HG02623 (cell line): ENCODE data around the gene HRH2.
"Not testable (repeated sequence)": the region's sequence is repeated elsewhere in the genome, so short reads cannot be mapped to it uniquely, and the experiment has no call there.

Experiments used
- ATAC-seq: cut with Tn5 transposase; IDR thresholded peaks from one replicate; pipeline ENCODE4 v1.9.1; 2021; ENCODE audit warnings: moderate library complexity; ENCODE audit not compliant: unreplicated experiment

Gene HRH2

DNA sequence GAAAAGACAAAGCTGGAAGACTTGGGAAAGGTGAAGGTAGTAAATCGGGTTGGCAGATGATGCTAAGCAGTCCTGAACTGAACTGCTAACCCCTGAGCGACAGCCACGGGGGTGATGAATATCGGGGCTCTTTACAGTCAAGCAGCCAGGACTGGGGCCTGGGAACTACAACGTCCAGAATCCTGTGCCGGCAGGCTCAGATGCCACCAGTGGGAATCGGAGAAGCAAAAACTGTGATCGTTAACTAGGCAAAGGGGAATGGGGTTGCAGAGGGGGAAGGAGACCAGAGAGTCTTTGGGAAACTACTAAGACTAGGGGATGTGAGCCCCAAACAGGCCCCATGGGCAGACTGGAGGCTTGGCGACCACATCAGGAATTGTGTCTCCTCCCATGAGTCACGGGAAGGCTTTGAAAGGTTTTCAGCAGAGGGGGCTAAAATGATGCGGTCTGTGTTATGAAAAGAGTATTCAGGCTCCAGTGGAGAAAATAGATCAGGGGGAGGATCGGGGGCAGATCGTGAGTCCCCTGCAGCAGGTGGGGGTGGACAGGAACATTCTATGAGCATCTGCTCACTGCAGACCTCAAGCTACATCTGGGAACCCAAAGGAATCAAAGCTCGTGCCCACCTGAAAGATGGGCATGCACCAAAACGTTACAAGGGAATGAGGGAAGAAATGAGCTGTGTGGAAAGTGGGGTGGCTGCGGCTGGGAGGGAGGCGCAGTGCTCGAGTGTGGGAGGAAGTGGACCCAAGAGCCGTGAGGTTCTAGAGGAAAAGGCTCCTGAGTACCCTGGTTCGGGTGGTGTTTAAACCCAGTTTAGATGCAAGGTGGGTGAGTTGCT is 53.8 kb downstream of the HRH2 start:
- no peak for ATAC-seq

DNA sequence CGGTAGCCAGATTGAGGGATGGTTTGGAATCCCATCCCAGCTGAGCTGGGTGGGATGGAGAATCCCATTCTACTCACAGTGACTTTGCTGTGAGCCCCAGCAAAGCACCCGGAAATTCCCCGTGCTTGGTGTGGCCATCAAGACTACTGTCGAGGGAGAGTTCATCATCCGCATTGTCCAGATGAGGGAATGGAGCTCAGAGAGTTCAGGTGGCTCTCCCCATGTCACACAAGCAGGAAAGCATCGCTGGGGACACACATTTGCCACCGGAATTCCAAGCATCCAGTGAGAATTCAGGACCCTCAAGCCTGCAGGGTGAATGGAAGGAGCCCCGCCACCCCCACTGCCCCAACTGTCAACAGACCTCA is 54.4 kb downstream of the HRH2 start:
- no peak for ATAC-seq

DNA sequence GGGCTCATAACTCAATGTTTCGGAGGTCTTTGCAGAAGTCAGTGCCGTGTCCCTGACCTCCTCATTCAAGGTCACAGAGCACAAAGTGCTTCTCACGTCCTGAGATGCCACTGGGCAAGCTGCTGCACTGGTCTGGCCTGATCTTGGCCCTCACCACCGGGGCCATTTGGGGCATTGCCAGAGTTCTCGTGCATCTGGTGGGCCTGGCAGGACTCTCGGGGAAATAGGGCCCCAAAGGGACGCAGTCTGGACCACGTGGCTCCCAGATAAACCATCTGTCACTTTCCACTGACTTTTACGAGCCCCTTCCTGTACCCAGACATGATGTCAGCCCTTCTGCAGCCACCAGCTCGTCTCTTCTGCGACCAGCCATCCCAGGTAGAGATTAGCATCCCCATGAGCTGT is 54.8 kb downstream of the HRH2 start:
- no peak for ATAC-seq

DNA sequence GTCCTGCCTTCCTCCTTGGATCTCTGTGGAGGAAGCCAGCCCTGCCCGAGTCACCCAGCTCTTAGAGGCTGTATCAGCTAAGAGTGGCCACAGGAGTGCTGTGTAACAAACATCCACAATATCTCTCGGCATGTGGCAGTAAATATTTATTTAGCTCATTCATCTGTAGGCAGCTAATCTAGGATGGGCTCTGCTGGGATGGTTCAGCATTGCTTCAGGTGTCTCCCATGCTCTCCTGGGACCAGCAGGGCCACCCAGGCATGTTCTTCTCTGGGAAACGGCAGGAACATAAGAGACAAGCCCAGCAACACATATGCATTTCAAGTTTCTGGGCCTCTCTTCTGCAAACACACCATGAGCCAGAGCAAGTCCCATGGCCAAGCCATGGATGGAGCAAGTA is 56.1 kb downstream of the HRH2 start:
- no peak for ATAC-seq

DNA sequence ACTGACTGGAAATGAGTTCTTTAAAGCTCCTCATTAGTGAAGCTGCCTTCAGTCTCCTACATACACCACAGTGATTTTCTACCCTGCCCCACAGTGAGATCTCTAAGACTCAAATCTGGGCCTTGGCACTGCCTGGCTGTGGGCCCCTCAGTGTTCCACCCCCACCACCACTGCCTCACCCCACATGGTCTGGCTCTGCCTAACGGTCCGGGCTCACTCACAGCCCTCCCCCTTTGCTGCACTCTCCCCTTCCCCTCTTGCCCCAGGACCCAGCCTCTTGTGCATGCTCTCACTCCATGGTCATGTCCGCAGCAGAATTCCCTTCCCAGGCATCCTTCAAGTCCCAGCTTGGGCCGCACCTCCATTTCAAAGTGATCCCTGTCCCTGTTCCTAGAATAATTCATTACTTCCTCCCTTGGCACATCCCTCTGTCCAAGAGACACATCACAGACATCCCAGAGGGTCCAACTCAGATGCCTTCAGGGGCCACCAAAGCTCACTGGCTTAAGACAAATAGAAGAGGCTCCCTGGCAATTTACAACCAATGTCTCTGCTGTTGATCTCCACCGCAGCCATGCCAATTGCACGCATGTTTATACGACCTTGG is 56.7 kb downstream of the HRH2 start:
- ATAC-seq, result no peak

DNA sequence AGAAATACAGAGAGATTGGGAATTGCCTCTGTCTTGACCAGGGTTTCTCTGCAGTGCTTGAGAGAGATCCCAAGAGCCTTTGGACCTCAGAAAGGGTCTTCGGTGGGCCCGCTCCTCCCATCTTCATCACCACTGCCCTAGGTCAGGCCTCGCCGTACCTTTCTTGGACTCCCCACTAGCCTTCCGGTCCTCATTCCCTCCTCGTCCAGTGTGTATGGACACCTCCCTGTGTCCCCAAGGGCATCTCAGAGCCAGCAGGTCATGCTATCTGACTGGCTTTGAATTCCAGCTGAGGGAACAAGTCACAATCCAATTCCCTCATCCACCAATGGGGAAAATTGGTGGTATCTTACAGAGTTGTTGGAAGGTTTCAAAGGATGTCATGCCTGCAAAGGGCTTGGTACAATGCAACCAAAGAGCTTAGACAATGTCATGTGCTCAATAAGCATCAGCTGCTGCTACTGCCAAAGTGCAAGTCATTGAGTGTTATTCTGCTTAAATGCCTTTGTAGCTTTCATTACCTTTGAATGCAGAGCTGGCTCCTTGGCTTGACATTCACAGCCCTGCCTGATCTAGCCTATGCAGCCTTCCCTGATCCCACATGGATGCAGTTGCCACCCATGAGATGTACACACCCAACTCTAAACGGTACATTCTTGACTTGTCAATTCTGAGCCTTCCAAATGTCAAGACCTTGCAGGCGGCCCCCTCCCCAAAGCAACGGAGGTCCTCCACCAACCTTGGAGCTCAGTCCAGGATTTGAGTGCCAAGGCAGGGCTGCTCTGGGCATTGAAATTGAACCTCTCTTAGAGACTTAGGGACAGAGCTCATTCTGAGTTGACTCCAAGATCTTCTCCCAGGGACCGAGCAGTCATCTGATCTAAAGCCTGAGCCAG is 58.0 kb downstream of the HRH2 start:
- ATAC-seq, result no peak

DNA sequence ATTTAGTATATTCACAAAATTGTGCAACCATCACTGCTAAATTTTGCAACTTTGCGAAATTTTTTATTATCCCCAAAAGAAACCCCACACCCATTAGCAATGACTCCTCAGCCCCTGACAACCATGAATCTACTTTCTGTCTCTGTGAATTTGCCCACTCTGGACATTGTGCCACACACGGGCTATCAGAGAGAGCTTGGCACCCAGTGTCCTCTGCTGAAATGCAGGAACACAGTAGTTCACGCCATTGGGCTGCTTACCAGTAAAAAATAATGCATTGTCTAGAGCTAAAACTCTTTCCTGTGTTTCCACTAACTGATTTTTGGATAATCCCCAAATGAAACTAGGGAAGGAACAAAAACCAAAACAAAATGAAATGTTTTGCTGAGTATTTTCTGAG is 60.0 kb downstream of the HRH2 start:
- no peak for ATAC-seq

DNA sequence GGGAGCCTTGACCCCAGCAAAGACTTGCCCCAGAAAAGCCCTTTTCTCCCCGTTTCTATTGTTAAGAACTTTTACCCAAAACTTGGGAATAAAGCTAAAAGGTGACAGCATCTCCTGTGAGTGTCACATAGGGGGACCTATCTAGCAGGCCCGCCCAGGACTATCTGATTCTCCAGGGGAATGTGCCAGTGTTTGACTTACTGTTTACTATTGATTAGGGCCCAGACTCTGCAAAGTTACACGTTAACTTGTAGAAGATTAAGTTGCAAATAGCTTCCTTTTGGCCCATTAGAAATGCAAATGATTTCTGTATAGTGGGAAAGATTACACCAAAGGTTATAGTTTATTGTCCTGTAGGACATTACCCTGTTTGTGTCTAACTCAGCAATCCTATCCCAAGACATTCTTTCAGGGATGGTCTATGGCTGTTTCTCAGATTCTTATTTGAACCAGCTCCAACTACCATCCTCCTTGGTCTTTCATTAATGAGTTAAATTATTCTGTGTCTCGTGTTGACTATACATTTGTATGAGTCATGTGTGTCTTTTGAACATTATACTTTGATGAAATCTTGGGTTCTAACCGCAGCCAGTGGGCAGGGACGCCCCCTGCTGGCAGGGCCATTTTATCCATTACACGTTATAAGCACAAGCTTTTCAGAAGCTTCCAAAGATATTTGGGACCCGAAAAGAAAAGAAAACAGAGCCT is 60.7 kb downstream of the HRH2 start:
- ATAC-seq, result no peak

DNA sequence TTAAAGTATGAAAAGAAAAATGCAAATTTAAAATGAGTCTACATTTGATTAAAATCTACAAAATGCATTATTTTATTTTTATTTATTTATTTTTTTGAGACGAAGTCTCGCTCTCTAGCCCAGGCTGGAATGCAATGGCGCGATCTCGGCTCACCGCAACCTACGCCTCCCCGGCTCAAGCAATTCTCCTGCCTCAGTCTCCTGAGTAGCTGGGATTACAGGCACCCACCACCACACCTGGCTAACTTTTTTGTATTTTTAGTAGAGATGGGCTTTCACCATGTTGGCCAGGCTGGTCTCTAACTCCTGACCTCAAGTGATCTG is 61.2 kb downstream of the HRH2 start:
- ATAC-seq, result not testable (repeated sequence)

DNA sequence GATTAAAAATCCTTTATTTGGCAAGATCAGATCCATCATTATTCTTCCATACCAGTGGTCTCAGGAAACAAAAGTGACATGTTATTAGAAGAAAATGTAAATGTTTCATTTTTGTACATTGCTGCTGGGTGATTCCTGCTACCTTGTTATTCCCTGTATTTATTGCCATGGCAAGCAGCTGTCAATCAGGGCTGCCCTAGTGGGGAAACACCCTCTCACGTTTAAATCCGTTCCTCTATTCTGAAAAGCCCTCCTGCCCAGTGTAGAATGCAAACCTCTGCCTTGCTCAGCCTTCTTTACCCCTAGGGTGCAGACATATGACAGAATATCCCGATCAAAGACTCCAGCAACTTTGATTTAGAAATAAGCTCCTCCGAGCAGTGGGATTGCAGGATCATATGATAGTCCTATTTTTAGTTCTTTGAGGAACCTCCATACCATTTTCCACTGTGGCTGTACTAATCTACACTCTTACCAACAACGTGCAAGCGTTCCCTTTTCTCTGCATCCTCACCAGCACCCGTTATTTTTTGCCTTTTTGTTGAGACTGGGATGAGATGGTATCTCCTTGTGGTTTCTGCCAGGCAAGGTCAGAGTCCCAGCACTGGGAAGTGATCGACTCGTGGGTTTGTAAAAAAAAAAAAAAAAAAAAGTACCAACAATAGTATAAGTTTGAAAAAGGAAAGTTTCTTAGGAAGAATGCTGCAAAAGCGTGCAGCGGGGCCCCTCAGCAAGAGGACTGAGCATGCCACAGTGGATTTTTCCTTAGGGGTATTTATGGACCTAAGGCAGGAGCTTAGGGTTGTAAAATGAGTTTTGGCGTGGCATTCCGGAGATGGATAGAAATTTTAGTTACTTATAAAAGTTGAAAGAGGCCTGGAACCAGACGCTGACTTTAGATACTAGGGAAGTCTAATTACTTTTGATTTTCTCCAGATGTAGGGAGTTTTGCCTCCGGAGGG is 66.7 kb downstream of the HRH2 start:
- no peak for ATAC-seq

DNA sequence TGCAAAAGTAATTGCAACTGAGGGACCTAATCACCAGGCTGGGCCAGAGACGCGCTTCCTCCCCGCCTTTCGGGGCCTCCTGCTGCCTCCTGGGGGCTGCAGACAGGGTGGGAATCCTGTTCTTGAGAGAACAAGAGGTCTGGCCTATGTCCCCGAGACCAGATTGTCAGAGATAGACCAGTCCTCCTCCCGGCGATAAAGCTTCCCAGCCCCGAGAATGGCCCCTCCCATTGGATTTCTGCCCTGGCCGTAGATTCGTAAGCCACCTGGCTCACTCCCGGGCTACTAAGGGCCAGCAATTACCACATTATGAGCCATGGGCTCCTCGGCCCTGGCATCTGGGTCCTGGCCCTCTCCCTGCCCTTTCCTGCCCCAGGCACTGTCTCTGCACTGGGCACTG is 70.4 kb downstream of the HRH2 start:
- ATAC-seq, result no peak

DNA sequence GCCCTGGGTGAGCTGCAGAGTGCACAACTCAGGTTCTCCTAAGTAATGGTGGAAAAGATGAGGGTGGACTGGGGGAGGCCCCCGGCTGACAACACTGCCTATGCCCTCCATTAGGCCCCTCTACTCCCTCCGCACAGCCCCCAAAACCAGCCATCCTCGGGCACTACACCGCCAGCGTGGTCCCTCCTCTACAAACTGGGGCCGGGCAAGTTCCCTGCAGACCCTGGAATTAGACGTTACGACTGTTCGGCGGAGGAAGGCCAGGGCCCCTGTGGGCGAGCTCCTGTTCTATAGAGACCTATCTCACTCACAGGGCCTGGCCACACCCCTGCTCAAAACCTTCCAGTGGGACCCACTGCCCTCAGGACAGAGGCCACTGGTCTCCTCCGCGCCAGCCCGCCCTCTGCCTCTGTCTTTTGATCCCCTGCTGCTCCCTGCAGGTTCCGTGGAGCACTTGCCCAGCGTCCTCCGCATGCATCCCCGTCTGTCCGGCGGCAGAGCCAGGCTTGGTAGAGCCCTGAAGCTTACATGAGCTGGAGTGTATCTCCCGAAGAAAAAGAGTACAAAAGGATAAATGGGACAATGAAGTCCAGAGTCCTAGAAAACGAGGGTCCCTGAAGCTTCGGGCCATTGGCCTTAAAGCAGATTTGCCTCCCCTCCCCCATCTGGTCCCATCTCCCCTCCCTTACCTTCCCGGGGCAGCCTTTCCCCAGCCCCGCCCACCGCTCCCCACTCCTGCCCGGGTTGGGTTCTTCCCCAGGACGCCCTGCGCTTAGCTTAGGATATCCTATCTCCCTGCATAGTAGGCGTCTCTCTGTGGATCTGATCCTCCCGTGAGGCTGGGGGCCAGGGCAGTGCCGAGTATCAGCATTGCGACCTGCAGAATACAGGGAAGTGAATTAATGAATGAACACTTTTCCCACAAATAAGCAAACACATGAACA is 71.3 kb downstream of the HRH2 start:
- ATAC-seq, result no peak

DNA sequence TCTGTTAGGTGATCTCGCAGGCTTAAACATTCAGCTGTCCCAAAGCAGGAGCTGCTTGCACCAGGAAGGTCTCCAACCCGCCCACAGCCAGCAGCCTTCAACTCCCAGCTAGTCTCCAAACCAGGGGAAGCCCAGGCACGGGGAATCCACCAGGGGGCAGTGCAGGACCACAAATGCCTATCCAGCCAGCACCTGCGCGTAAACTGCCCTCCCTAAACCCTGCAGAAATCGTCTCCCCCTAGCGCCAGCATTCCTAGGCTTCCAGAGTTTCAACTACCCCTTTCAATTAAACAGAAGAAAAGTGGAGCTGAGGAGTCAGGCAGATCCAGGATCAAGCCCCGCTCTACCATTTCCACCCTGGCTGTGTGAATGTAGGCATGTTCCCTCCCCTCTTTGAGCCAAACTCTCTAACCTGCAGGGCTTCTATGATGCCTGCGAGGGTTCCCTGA is 72.0 kb downstream of the HRH2 start:
- peak; percentile 82 for ATAC-seq

DNA sequence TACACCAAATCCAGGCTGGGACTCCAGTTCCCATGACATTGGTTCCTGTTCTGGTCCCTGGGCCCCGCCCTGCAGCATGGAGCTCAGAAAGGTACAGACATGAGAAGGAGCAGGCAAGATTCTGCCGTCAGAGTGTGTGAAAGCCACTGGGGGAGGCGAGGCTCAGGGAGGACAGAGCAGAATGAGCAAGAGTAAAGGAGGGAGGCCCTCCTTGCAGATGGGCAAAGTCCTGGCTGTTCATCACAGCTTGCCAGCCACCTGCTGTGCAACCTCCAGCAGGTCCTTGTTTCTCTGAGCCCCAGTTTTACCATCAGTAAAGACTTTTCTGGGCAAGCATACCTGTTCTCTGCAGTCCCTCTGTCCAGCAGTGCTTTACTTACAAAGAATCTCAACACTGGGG is 73.3 kb downstream of the HRH2 start:
- ATAC-seq, result no peak

DNA sequence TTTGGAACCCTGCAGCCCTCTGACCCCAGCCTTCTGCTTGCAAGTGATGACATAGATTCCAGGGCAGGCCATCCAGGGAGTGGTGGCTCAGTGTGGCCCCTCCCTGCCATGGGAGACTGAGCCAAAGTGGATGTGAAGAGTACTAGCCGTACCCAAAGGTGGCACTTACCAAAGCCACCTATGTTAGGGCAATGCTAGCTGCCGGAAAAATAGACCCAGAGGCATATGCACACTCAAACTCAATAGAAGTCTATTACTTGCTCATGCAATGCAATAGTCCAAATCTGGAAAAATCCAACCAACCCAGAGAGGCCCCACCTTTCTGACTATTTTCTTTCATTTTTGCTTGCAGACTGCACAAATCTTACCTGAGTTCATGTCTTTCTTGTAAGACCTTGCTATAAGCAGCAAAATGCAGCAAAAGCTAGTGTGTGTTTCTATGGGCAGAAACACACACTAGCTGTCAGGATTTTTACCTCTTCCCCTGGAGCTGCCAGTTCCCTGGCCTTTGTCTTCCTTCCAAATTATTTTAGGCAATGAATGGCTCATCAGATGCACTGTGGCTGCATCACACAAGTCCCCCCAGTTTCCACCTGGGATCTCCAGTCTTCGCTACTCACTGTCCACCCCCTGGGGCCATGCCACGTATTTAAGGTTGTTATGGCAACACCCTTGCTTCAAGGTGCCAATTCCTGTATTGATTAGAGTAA is 74.0 kb downstream of the HRH2 start:
- ATAC-seq, result no peak

DNA sequence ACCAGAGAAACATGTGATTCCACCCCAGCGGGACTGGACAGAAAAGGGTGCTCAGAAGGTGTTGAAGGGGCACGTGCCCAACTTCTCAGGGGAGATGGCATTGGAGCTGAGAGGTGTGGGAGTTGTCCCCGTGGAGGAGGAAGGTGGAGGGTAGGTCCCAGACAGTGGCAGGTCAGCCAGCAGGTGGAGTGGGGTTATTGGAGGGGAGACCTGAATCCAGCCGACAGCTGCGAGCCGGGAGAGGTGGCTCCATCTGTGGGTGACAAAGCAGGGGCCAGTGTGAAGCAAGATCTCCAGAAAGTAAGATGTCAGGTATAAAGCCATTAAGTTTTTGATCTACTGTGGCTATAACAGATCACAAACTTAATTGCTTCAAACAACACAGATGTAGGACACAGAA is 75.1 kb downstream of the HRH2 start:
- ATAC-seq, result no peak

DNA sequence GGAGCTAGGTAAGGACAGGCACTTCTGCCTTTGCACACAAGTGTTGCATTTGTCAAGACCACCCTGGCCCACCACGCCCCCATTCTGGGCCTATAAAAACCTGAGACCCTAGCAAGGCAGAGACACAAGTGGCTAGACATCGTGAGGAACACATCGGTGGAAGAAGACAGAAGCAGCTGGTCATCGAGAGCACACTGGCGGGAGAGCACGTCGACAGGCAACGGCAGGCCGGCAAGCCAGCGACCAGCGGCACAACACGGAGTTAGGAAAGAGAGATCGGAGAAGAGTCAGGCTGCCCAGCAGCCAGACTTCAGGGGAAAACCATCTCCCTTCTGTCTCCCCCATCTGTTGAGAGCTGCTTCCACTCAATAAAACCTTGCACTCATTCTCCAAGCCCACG is 76.1 kb downstream of the HRH2 start:
- no peak for ATAC-seq

DNA sequence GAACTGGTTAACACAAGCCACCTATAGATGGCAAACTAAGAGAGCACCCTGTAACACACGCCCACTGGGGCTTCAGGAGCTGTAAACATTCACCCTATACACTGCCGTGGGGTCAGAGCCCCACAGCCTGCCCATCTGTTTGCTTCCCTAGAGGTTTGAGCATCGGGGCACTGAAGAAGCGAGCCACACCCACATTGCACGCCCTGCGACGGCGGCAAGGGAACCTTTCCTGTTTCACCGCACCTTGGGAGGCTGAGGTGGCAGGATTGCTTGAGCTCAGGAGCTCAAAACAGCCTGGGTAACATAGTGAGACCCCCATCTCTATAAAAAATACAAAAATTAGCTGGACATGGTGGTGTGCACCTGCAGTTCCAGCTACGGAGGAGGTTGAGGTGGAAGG is 76.6 kb downstream of the HRH2 start:
- ATAC-seq, result no peak
